HG03103 (cell line): ENCODE results near the gene SLC35C1.
A peak's percentile ranks its signal among the peaks of the same experiment; 100 is the strongest.

Experiments used
- ATAC-seq: cut with Tn5 transposase; IDR thresholded peaks from one replicate; pipeline ENCODE4 v1.9.1; 2021; ENCODE audit warnings: low read depth; ENCODE audit not compliant: unreplicated experiment

SLC35C1 gene

DNA sequence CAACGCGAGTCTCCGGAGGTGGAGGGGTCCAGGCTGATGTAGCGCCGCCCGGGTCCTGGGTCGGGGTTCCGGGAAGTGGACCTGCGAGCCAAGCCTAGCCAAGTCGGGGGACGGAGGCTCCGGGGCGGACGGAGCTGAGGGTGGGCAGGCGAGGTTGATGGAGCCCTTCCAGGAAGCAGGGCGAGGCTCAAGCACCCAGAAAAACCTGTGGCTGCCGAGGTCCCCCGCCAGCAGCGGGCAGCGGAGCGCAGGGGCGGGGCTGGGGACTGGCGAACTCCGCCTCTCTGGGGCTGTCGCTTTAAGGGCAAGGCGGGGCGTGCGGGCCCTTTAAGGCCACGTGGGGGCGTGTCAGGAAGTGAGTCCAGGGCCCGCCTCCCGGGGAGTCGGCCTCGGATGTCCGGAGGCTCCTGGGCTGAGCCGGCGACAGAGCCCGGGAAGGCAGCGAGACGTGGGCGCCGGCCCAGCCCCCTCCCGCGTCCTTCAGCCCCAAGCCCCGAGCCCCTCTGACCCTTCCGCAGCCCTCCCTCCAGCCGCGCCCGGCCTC, at the start of gene SLC35C1:
Gene SLC35C1, plus strand, starts transcription at position 389 of the 544 bp plus-strand sequence. CDS start 653 bp downstream, outside the sequence.
- peak; percentile 95 for ATAC-seq

DNA sequence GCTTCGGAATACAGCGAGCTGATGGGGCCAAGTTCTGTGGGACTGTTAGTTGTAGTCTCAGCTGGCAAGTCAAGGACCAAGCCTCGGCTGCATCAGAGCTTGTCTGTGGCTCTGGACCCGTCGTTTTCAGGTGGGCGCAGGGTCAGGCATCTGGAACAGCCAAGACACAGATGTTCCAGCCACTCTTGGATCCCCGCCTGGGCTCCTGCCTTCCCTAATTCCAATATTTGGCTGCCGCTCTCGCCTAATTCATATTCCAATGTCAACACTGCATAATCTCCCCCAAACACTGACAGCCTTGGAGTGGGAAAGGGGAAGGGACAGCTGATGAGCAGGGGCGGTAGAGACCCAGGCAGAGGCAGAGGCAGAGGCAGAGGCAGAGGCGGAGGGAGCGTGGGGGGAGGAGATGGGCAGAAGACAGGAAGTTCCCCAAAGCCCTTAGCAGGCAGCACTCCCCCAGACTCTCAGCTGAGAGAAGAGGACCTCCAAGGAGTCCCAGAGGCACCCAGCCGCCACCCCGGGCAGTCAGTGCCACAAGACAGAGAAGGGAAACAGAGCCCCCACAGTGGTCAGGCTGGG, 49.6 kb upstream of the SLC35C1 start:
- ATAC-seq = no peak

GRCh38 chr11:45756384-45757010, 48.5 kb upstream of the SLC35C1 start:
- no peak for ATAC-seq

GRCh38 chr11:45757672-45758071, 47.3 kb upstream of the SLC35C1 start:
- ATAC-seq = no peak

GRCh38 chr11:45761659-45762058, 43.3 kb upstream of the SLC35C1 start:
- ATAC-seq = no peak

GRCh38 chr11:45765107-45765668, 39.8 kb upstream of the SLC35C1 start:
- no peak for ATAC-seq

DNA sequence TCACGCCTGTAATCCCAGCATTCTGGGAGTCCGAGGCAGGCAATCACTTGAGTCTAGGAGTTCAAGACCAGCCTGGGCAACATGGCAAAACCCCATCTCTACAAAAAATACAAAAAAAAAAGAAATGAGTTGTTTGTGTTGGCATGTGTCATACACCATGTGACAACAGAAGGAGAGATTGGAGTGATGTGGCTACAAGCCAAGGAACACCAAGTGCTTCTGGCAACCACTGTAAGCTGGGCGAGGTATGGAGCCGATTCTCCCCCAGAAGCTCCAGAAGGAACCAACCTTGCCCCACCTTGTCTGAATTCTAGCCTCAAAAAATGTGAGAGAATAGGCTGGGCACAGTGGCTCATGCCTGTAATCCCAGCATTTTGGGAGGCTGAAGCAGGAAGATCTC, 39.1 kb upstream of the SLC35C1 start:
- ATAC-seq = no peak

- ATAC-seq = no peak
These were observed 38.5 kb upstream of the SLC35C1 start for GRCh38 chr11:45766469-45766868.

DNA sequence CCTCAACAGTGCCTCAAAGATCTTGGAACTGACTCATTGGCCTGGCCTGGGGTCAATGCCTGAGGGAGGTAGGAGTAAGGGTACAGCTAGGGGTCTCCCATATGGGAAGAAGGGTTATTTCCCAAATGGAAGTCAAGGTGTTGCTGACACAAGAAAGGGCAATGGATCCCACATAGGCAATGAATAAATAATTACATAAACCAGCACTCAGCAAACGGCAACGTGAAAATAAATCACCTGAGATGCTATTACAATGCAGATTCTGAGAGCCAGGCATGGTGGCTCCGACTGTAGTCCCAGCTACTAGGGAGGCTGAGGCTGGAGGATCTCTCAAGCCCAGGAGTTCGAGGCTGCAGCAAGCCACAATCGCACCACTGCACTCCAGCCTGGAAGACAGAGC, 36.5 kb upstream of the SLC35C1 start:
- ATAC-seq = no peak

GRCh38 chr11:45769960-45770359, 35.0 kb upstream of the SLC35C1 start:
- no peak for ATAC-seq

DNA sequence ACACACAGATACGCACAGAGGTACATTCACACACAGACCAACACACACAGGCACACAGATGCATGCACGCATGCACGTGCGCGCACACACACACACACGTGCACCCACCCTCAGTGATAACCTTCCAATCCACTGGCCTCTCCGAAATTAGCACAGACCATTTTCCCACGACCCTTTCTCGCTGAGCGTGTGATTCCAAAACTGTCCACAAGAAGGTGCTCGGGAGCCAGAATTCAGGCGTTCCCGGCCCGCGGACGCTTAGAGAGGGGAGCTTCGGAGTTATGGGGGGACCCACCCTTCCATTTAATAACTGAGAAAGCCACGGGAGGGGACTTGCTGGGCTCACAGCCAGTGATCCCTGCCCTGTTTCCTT, 33.8 kb upstream of the SLC35C1 start:
- peak; percentile 34 for ATAC-seq

DNA sequence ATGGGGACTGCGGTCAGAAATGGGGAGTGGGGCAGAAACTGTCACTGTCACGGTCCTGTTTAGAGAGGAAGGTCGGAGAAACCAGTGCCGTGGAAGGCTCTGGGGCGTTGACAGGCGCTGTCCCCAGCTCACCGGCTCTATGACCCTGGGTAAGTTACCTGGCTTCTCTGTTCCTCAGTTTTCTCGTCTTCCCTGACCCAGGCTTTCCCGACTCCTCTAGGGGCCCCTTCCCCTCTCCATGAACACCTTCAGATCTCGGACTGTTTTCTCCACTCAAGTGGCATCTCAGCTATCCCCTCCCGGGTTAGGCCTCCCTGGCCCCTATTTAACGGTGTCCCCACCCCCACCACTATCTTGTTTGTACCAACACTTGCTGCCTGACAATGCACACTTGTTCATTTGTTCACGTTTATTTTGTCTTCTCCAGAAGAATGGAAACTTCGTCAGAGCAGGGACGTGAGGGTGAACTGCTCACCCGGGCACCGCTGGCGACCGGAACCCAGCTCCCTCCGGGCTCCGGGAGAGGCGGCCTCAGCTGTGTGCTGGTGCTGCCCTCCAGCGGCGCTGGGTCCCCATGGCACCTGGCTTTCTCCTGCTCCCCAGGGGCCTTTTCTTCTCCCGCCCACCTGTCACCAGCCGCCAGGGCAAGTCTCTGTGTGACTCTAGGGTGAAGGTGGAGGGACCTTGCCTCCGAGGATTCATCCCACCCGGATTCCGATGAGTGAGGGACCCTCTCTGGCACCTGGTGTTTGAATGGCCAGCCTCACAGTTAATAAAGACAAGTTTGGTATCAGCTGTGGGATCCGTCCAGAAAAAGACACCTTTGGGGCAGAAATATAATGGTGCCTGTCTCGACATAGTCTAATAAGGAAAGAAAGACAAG, 33.1 kb upstream of the SLC35C1 start:
- ATAC-seq = peak; percentile 84

GRCh38 chr11:45772449-45772774, 32.5 kb upstream of the SLC35C1 start:
- ATAC-seq = no peak

GRCh38 chr11:45772986-45773785, 31.8 kb upstream of the SLC35C1 start:
- no peak for ATAC-seq

DNA sequence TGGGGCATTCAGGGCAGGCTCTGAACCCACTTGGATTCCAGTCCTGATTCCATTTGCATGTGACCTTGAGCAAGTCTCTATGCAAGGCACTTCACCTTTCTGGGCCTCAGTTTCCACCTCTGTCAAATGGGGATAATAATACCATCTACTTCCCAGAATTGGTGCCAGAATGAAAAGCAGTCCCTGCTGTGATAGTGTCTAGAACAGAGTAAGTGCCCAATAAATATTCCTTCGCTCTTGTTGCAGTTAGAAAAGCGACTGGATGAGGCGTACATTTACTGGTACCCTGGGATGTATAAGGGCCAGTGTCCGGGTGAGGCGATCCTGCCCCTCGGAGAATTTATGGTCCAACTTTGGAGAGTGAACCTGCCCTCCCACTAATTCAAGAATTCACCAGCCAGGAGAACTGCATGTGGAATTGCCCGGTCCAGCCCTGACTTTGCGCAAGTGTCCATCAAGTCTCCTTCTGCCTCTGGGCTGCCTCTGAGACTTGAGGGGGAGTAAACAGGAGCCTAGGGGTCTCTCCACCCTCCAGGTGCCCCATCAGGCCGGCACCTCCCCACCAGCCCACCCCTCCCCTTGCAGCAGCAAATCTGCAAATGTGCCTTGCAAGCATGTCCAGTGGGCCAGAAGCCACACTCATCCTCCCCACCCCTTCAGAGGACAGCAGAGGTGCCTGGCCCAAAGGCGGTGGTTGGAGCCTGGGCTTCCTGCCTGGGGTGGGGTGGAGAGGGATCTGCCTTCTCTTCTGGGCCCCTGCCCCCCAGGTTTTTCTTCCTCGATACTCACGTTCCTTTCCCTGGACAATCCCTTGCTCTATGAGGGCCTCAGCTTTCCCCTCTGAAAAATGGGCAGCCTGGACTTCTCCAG, 30.9 kb upstream of the SLC35C1 start:
- ATAC-seq = no peak

- no peak for ATAC-seq
These were observed 30.2 kb upstream of the SLC35C1 start for GRCh38 chr11:45774786-45775185.

- ATAC-seq = no peak
These were observed 27.6 kb upstream of the SLC35C1 start for GRCh38 chr11:45777127-45777969.

- no peak for ATAC-seq
These were observed 26.6 kb upstream of the SLC35C1 start for GRCh38 chr11:45778341-45778740.

DNA sequence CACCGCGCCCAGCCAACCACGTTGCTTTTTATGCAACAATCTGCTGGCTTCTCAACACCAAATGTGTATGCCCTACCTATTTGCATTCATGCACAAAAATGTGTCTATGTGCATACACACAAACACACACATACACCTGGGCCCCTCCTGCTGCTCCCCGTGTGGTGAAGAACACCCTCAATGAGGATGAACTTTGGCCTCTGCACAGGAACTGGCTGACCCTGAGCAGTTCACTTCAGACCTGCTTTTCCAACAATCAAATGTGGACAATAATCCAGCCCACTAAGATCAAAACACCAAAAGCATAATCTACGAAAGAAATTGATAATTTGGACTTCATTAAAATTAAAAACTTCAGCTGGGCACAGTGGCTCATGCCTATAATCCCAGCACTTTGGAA, 25.3 kb upstream of the SLC35C1 start:
- no peak for ATAC-seq
